ENCODE measurements around the gene CDK14. TPM values are rescaled to one million over a fixed set of nuclear protein-coding genes. Genes with fewer than 3 reads are reported as not detected.

CDK14 gene
- total RNA-seq, 1 donor from 2014 or later = 1.6 TPM

DNA sequence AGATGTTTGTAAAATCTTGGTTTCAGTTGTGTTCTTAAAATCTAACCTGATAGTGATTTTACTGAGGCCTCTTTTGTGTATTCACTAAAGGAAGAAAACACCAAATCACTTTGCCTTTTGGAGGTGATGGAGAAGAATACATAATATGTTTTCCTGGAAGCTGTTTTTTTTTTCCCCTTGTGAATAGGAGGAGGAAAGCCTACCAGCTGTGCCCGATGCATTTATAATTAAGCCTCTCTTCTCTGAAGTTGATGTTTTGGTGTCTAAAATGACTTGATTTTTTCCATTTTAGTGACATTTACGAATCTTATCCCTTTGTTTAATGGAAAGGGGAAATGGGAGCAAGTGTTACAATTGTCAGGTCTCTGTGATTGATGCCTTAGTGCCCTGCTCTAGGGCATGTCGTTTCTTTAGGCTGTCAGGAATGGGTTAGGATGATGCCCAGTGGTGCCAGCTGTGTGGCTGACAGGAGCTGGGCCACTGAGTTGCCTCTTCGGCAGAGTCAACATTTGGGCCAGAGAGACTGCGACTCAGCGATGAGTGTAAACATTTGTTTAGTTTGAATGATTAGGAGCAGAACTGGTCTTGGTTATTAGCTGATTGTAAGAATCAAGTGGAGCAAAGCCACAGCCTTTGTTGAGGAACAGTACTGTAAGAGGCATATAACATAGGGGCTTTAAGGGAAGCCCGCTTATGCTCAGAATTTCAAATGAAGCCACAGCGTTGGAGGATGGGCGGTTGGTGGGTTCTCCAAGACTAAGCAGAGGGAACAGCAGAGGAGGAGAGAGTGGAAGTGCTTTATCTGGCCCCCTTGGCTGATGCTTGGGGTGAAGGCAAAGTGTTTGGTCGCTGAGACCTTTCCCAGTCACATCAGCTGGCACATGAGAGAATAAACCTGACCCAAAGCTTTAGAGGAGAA, 81.6 kb downstream of the CDK14 start:
- DNase-seq (ENCODE audit: low read depth in 2 of 2) = no peak

- DNase-seq (ENCODE audit: low read depth in 2 of 2) = no peak
Measured at GRCh38 chr7:90678986-90679385, 82.9 kb downstream of the CDK14 start.

DNA sequence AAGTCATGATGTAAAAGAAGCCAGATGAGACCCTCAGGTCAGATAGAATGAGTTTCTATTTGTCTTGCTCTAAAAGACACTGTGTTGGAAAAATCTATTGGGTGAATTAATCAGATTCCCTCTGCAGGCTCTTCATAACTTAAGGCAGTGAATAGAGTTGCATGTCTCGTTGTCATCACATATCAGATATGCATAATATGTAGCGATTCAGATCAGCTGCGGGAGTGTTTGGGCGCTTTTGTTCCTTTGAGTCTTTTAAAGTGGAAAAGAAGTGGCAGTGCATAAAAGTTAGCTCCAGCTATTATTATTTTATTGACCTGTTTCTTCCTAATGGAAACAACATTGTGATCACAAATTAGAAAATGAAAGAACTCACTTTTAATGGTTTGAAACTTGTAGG, 84.4 kb downstream of the CDK14 start:
- DNase-seq (ENCODE audit: low read depth in 2 of 2) = no peak

DNA sequence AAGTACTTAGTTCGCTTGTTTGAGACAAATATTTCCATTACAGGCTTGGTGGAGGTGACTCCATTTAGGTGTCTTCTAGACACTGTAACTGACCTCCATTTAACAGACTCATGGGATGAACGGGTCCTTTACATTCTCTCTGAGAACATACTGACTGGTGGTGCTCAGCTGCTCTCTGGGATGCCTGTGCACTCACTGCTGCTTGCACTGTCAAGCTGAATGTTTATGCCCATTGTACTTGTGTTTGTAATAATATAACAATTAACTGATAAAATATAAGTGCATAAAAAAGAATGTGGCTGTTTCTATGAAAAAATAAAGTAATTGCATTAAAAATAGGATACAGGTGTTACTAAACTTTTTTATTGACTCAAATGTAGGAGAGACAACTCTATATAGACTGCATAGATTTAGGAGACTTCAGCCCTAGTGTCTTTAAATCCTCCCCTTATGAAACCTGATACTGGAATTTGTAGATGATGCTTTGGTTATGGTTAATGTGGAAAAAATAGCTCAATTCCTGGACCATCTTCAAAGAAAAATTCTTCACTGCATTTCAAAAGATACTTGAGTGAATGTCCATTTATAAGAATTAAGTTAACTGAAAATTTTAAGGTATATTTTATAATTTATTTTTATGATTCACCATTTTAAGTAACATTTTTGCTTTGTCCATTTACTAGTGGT, 85.4 kb downstream of the CDK14 start:
- no peak for DNase-seq (ENCODE audit: low read depth in 2 of 2)

GRCh38 chr7:90686146-90686545, 90.0 kb downstream of the CDK14 start:
- DNase-seq (ENCODE audit: low read depth in 2 of 2) = no peak

GRCh38 chr7:90688810-90689209, 92.7 kb downstream of the CDK14 start:
- no peak for DNase-seq (ENCODE audit: low read depth in 2 of 2)

DNA sequence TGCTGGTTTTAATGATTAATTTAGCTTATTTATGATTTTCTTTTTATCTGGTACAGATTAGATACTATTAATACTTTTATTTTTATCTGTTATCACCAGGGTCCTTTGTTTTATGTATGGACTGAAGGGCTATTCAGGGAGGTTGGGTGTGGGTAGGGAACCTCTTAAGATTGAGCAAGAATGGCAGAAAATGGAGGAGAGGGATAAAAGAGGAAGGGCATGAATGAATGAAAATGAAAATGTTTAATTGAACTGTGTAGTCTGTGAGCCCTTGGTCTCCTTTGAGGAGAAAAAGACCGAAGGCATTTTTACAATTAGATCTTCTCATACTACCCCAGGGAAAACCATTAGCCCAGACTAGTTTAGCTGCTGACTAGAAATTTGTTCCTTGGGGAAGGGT, 93.1 kb downstream of the CDK14 start:
- DNase-seq (ENCODE audit: low read depth in 2 of 2) = no peak

DNA sequence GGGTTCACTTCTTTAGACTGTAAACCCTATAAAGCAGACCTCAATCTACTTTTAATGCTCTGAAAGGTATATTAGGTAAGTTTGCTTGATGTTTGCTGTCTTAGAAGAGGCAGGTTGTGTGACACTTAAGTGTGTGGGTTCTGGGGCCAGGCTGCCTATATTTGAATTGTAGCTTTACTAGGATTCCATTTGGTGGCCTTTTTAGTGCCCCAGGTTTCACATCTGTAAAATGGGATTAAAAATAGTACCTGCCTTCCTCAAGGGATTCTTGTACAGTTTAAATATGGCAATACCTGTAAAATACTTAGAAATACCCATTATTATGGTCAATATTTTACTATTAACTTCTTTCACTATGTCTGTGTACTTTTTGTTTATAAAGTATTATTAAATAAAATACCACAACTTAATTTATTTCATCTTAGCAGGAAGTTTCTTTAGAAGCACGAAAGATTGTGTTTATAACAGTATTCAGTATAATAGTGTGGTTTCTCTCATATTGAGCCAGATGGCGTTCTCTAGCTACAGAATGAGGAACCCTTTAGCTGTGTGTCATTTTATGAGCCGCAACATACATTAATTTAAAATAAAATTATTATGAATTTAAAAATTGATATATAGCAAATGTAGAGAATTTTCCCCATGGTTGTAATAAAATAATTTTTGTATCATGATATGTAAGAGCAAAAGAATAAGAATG, 94.2 kb downstream of the CDK14 start:
- no peak for DNase-seq (ENCODE audit: low read depth in 2 of 2)

GRCh38 chr7:90692396-90692795, 96.3 kb downstream of the CDK14 start:
- peak; percentile 44 to 61 for DNase-seq (ENCODE audit: low read depth in 2 of 2)

GRCh38 chr7:90692947-90693346, 96.8 kb downstream of the CDK14 start:
- DNase-seq (ENCODE audit: low read depth in 2 of 2) = no peak

DNA sequence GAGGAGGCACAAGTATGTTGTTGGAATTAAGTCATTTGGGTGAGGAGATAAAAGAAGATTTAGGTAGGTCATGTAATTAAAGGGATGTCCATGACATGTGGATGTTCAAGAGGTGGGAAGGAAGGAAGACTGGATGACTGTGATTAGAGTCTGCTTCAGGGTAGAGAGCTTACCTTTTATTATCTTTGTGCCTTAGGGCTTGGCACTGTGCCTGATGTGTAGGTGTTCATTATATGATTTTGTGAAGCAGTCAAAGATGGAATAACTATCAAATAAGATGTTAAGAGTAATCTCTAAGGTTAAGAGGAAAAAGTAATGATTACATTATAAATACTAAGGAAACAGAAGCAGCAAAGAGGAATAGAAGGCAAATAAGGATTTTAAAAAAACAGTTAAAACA, 97.8 kb downstream of the CDK14 start:
- no peak for DNase-seq (ENCODE audit: low read depth in 2 of 2)

DNA sequence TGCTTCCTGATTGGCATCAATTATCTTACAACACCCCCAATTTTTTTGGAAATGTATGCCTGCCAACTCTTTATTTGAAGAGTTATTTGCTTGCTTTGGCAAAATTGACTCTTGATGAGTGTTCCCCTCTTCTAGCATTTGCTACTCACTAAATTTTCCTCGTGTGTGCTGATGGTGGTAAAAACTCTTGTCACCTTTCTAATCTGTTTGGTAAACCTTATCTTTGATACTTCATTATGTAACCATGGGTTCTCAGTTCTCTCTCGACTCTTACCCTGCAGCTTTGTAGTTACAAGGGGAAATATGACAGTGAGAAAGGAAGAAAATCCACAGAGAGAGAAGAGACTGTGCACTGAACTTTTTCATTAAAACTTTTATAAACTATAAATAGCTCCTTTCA, 102.5 kb downstream of the CDK14 start:
- DNase-seq (ENCODE audit: low read depth in 2 of 2) = no peak

DNA sequence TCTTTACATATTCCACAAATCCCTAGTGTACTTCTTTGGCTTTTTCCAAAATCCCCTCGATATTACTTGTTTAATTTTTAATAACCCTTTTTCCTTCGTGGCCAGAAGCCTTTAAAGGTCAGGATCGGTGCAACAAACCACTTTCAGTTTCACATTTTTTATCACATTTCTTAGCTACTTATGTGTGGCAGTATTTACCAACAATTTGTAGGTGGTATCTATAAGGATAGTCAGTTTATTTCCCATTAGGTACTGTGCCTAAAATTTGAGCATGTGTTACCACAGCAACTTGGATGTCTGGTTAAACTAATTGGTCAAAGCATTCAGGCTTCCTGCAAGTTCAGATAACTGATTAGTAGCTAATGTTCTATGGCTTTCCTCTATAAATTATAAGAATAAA, 104.9 kb downstream of the CDK14 start:
- peak; percentile 4 to 43 for DNase-seq (ENCODE audit: low read depth in 2 of 2)

GRCh38 chr7:90701771-90702170, 105.7 kb downstream of the CDK14 start:
- DNase-seq (ENCODE audit: low read depth in 2 of 2) = no peak

GRCh38 chr7:90705391-90706071, 109.4 kb downstream of the CDK14 start:
- DNase-seq (ENCODE audit: low read depth in 2 of 2) = no peak

- DNase-seq (ENCODE audit: low read depth in 2 of 2) = peak in 1 of 2 donors; percentile 11
Measured at GRCh38 chr7:90706072-90706716, 110.1 kb downstream of the CDK14 start.

GRCh38 chr7:90708841-90709317, 112.8 kb downstream of the CDK14 start:
- DNase-seq (ENCODE audit: low read depth in 2 of 2) = peak; percentile 7 to 56

- peak in 1 of 2 donors; percentile 64 for DNase-seq (ENCODE audit: low read depth in 2 of 2)
Measured at GRCh38 chr7:90709501-90710465, 113.7 kb downstream of the CDK14 start.

DNA sequence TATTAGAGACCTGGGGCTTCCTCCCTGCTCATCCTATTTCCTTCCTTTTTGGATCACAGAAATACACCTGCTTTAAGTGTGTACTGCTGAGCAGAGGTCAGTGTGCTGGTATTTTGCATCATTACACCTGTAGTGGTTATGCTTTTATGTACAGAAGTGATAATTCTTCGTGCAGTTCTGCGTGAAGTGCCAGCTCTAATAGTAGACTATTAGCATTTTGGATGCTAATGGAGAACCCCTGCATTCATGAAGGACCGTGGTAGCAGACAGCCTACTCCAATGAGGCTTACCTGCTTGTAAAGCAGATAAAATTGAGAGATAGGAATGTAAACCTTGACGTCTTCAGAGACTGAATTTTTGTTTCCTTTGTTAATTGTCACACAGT, 114.3 kb downstream of the CDK14 start:
- DNase-seq (ENCODE audit: low read depth in 2 of 2) = no peak

- no peak for DNase-seq (ENCODE audit: low read depth in 2 of 2)
Measured at GRCh38 chr7:90713628-90714027, 117.5 kb downstream of the CDK14 start.

Measured in lung microvascular endothelial cell (primary cell).